ENCODE measurements around the gene MEG3. TPM values are rescaled to one million over a fixed set of nuclear protein-coding genes. Genes with fewer than 3 reads are reported as not detected.

MEG3 gene
- total RNA-seq, 2 experiments from 2014 or later, result not detected

GRCh38 chr14:100815478-100816285, 10.2 kb upstream of the MEG3 start:
- H3K27ac ChIP-seq (ENCODE audit: low read depth, low read length, poor library complexity, severe bottlenecking), result no peak overlapping the region
- H4K20me1 ChIP-seq (ENCODE audit: insufficient read depth, low read length), result no peaks in the 10 kb centered on the region
- no TSS peak for BruUV-seq (replicated peaks)
- intact Hi-C loops (cut with micrococcal nuclease; ENCODE audit: unreplicated experiment), result no loop called here
- no peaks in the 10 kb centered on the region for H3K9me3 ChIP-seq (ENCODE audit: low read length)
- H2AFZ ChIP-seq (ENCODE audit: low read length), result no peak overlapping the region
- ChIA-PET CTCF (ENCODE audit: unreplicated experiment) (no interaction called here), POLR2A (no interaction called here)
- DNase-seq (ENCODE audit: low spot score), result no peak
- TF ChIP-seq EZH2phosphoT487 (IDR thresholded peaks at IDR 0.05; ENCODE audit: borderline replicate concordance, low read depth, low read length) (no peak), CTCF (conservative IDR thresholded peaks at IDR 0.05; ENCODE audit: low read length) (no peak)
- H3K4me2 ChIP-seq (ENCODE audit: low read length), result no peak overlapping the region
- no peaks in the 10 kb centered on the region for H3K79me2 ChIP-seq (ENCODE audit: insufficient read depth, low read depth, low read length)
- no peaks in the 10 kb centered on the region for H3K9me2 ChIP-seq (ENCODE audit: insufficient read depth, low read length)
- no peaks in the 10 kb centered on the region for H3K36me3 ChIP-seq (ENCODE audit: insufficient read depth, low read length)
- peaks cover 9% of the 10 kb centered on the region for H3K4me1 ChIP-seq (ENCODE audit: insufficient read depth, low read length, poor library complexity, severe bottlenecking)
- no peak overlapping the region for H3K4me3 ChIP-seq (ENCODE audit: low read depth, low read length, poor library complexity, severe bottlenecking)

- Histone ChIP-seq H3K9me3 (ENCODE audit: low read length) (no peaks in the 10 kb centered on the region), H3K4me1 (ENCODE audit: insufficient read depth, low read length, poor library complexity, severe bottlenecking) (peaks cover 9% of the 10 kb centered on the region), H4K20me1 (ENCODE audit: insufficient read depth, low read length) (no peaks in the 10 kb centered on the region), H3K4me2 (ENCODE audit: low read length) (no peak overlapping the region), H2AFZ (ENCODE audit: low read length) (no peak overlapping the region), H3K36me3 (ENCODE audit: insufficient read depth, low read length) (no peaks in the 10 kb centered on the region), H3K4me3 (ENCODE audit: low read depth, low read length, poor library complexity, severe bottlenecking) (no peak overlapping the region), H3K9me2 (ENCODE audit: insufficient read depth, low read length) (no peaks in the 10 kb centered on the region), H3K27ac (ENCODE audit: low read depth, low read length, poor library complexity, severe bottlenecking) (no peak overlapping the region), H3K79me2 (ENCODE audit: insufficient read depth, low read depth, low read length) (no peaks in the 10 kb centered on the region)
- POLR2A ChIA-PET, result no interaction called here
- no peak for DNase-seq (ENCODE audit: low spot score)
- intact Hi-C loops (cut with micrococcal nuclease; ENCODE audit: unreplicated experiment), result no loop called here
- CTCF ChIA-PET (ENCODE audit: unreplicated experiment), result no interaction called here
- TF ChIP-seq EZH2phosphoT487 (IDR thresholded peaks at IDR 0.05; ENCODE audit: borderline replicate concordance, low read depth, low read length), result no peak
- no peak for TF ChIP-seq CTCF (conservative IDR thresholded peaks at IDR 0.05; ENCODE audit: low read length)
- no TSS peak for BruUV-seq (replicated peaks)
These were observed 9.5 kb upstream of the MEG3 start for GRCh38 chr14:100816286-100816949.

Measured in OCI-LY7 (cell line).